SIG-M5 (cell line): ENCODE data around the gene NACC2.

ENCODE experiments used
- DNase-seq: peaks from one replicate; lab custom pipeline; 2025; lab: John Stamatoyannopoulos, UW

The NACC2 gene

GRCh38 chr9:136010615-136011361, 84.3 kb downstream of the NACC2 start:
- no peak for DNase-seq

GRCh38 chr9:136010176-136010575, 84.9 kb downstream of the NACC2 start:
- no peak for DNase-seq

GRCh38 chr9:136009516-136009915, 85.6 kb downstream of the NACC2 start:
- no peak for DNase-seq

- no peak for DNase-seq
These were observed 86.4 kb downstream of the NACC2 start for GRCh38 chr9:136008693-136008997.

GRCh38 chr9:136007934-136008692, 87.0 kb downstream of the NACC2 start:
- no peak for DNase-seq

- DNase-seq = no peak
These were observed 87.7 kb downstream of the NACC2 start for GRCh38 chr9:136007276-136007933.

- no peak for DNase-seq
These were observed 88.9 kb downstream of the NACC2 start for GRCh38 chr9:136006169-136006568.

- no peak for DNase-seq
These were observed 90.4 kb downstream of the NACC2 start for GRCh38 chr9:136004712-136005111.

GRCh38 chr9:136004219-136004618, 90.9 kb downstream of the NACC2 start:
- DNase-seq = no peak

- DNase-seq = no peak
These were observed 91.5 kb downstream of the NACC2 start for GRCh38 chr9:136003411-136004218.

- DNase-seq = no peak
These were observed 92.2 kb downstream of the NACC2 start for GRCh38 chr9:136002881-136003280.

GRCh38 chr9:136002215-136002614, 92.9 kb downstream of the NACC2 start:
- no peak for DNase-seq

- no peak for DNase-seq
These were observed 93.9 kb downstream of the NACC2 start for GRCh38 chr9:136001231-136001630.

- DNase-seq = no peak
These were observed 96.5 kb downstream of the NACC2 start for GRCh38 chr9:135998410-135999071.

- DNase-seq = no peak
These were observed 97.1 kb downstream of the NACC2 start for GRCh38 chr9:135998016-135998380.

- no peak for DNase-seq
These were observed 97.7 kb downstream of the NACC2 start for GRCh38 chr9:135997090-135998015.

- no peak for DNase-seq
These were observed 99.3 kb downstream of the NACC2 start for GRCh38 chr9:135995816-135996215.

GRCh38 chr9:135994501-135995192, 100.4 kb downstream of the NACC2 start:
- DNase-seq = no peak

GRCh38 chr9:135993765-135994500, 101.2 kb downstream of the NACC2 start:
- DNase-seq = no peak

GRCh38 chr9:135993409-135993742, 101.7 kb downstream of the NACC2 start:
- DNase-seq = no peak
